HG03097 (cell line): ENCODE results near the gene PCSK1N.
"Not testable (repeated sequence)": the region's sequence is repeated elsewhere in the genome, so short reads cannot be mapped to it uniquely, and the experiment has no call there.

ENCODE experiments used
- ATAC-seq: cut with Tn5 transposase; IDR thresholded peaks from one replicate; pipeline ENCODE4 v1.9.1; 2021; ENCODE audit not compliant: unreplicated experiment, low FRiP score

PCSK1N gene

GRCh38 chrX:48835524-48836329 lies at the start of gene PCSK1N:
TSS of gene PCSK1N (minus strand) at chrX:48835610. CDS start at chrX:48835532, 78 bp downstream.
- ATAC-seq, result no peak

GRCh38 chrX:48883729-48884128 lies 48.3 kb upstream of the PCSK1N start:
- no peak for ATAC-seq

GRCh38 chrX:48876944-48877343 lies 41.5 kb upstream of the PCSK1N start:
- ATAC-seq, result not testable (repeated sequence)

GRCh38 chrX:48872017-48872416 lies 36.6 kb upstream of the PCSK1N start:
- not testable (repeated sequence) for ATAC-seq

- no peak for ATAC-seq
Observed at GRCh38 chrX:48864210-48864609, 28.8 kb upstream of the PCSK1N start.

GRCh38 chrX:48854898-48855297 lies 19.5 kb upstream of the PCSK1N start:
- ATAC-seq, result no peak

- ATAC-seq, result not testable (repeated sequence)
Observed at GRCh38 chrX:48854121-48854804, 18.9 kb upstream of the PCSK1N start.

GRCh38 chrX:48853494-48853893 lies 18.1 kb upstream of the PCSK1N start:
- ATAC-seq, result not testable (repeated sequence)

- ATAC-seq, result no peak
Observed at GRCh38 chrX:48852857-48853256, 17.4 kb upstream of the PCSK1N start.

GRCh38 chrX:48848847-48849246 lies 13.4 kb upstream of the PCSK1N start:
- ATAC-seq, result no peak

- no peak for ATAC-seq
Observed at GRCh38 chrX:48839686-48840085, 4.3 kb upstream of the PCSK1N start.

- ATAC-seq, result no peak
Observed at GRCh38 chrX:48834383-48834709, 1.1 kb downstream of the PCSK1N start.

- ATAC-seq, result no peak
Observed at GRCh38 chrX:48833542-48834138, 1.8 kb downstream of the PCSK1N start.

- ATAC-seq, result no peak
Observed at GRCh38 chrX:48831909-48832291, 3.5 kb downstream of the PCSK1N start.

GRCh38 chrX:48831136-48831908 lies 4.1 kb downstream of the PCSK1N start:
- no peak for ATAC-seq

GRCh38 chrX:48829016-48829735 lies 6.2 kb downstream of the PCSK1N start:
- ATAC-seq, result no peak

- ATAC-seq, result no peak
Observed at GRCh38 chrX:48827654-48827968, 7.8 kb downstream of the PCSK1N start.

GRCh38 chrX:48826876-48827653 lies 8.3 kb downstream of the PCSK1N start:
- no peak for ATAC-seq

GRCh38 chrX:48826135-48826875 lies 9.1 kb downstream of the PCSK1N start, which contains the start of gene ERAS:
TSS of gene ERAS (plus strand) at chrX:48826513. CDS start at chrX:48829124, 2,611 bp downstream.
- ATAC-seq, result no peak
